Measurements from ENCODE around the gene BATF. TPM values are rescaled to one million over a fixed set of nuclear protein-coding genes. Genes with fewer than 3 reads are reported as not detected.
A peak's percentile ranks its signal among the peaks of the same experiment; 100 is the strongest.

The BATF gene
- total RNA-seq, 1 donor from 2014 or later, result 0.93 TPM

DNA sequence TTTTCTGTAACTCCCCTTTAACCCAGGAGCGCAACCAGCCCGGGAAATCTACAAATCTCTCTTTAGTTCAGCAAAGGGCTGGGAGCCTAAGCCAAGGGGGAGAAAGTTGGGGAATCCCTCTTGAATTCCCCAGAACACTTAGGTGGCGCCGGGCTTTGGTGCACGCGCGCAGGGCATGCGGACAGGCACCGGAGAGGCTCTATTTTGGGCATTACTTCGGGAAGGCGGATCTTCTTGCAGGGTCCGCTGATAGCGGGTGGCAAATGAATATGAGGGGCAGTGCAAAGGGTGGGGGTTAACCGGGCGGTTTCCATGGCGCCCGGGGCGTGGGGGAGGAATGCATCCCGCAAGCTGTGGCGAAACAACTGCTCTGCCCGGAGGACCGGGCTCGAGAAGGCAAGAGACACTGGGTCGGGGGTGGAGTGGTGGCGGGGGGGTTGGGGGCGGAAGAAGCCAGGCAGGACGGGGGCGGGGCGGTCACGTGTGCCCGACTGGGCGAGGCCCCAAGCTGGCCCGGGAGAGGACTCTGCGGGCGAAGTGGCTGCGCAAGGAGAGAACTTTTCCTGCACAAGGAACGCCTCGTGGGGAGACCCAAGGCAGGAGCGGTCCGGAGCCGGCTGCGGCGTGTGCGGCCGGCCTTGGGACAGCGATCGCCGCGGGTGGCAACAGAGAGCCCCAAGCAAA, 56.0 kb downstream of the BATF start, which contains the start of gene FLVCR2:
FLVCR2 (plus strand) TSS at position 519 of the 684 bp plus-strand sequence. CDS start 353 bp downstream, outside the sequence.
- H3K4me1 ChIP-seq, result peaks cover 44% of the 10 kb centered on the region
- H3K36me3 ChIP-seq, result no peaks in the 10 kb centered on the region
- H3K9me3 ChIP-seq (replicated peaks), result peaks cover 4% of the 10 kb centered on the region
- H3K27ac ChIP-seq (replicated peaks), result peak within 1 kb of the TSS; percentile 87
- DNase-seq, result peak; percentile 86
- intact Hi-C loops (cut with micrococcal nuclease), result loop anchor here (2.0 kb wide), 1 partner anchor 77 kb away; no protein-coding TSS in a partner anchor
- TF ChIP-seq, protein P1, sequence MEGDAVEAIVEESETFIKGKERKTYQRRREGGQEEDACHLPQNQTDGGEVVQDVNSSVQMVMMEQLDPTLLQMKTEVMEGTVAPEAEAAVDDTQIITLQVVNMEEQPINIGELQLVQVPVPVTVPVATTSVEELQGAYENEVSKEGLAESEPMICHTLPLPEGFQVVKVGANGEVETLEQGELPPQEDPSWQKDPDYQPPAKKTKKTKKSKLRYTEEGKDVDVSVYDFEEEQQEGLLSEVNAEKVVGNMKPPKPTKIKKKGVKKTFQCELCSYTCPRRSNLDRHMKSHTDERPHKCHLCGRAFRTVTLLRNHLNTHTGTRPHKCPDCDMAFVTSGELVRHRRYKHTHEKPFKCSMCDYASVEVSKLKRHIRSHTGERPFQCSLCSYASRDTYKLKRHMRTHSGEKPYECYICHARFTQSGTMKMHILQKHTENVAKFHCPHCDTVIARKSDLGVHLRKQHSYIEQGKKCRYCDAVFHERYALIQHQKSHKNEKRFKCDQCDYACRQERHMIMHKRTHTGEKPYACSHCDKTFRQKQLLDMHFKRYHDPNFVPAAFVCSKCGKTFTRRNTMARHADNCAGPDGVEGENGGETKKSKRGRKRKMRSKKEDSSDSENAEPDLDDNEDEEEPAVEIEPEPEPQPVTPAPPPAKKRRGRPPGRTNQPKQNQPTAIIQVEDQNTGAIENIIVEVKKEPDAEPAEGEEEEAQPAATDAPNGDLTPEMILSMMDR (IDR thresholded peaks at IDR 0.05; ENCODE audit: borderline replicate concordance), result no peak
- H3K4me3 ChIP-seq, result peak within 1 kb of the TSS; percentile 73
- no peaks in the 10 kb centered on the region for H3K27me3 ChIP-seq (ENCODE audit: low read depth)

DNA sequence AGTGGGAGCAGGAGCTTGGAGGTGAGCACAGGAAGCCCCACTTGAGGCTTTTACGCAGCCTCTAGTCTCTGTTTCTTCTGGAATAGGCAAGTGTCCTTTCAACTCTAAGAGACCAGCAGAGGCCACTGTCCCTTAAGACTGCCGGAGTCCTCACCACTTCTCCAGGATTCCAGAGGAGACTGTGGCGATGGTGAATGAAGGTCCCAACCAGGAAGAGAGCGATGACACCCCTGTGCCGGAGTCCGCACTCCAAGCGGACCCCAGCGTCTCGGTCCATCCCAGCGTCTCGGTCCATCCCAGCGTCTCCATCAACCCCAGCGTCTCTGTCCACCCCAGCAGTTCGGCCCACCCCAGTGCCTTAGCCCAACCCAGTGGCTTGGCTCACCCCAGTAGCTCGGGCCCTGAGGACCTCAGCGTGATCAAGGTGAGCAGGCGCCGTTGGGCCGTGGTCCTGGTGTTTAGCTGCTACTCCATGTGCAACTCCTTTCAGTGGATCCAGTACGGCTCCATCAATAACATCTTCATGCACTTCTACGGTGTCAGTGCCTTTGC, 56.6 kb downstream of the BATF start:
- Histone ChIP-seq H3K9me3 (replicated peaks) (peaks cover 4% of the 10 kb centered on the region), H3K27me3 (ENCODE audit: low read depth) (no peaks in the 10 kb centered on the region), H3K36me3 (no peaks in the 10 kb centered on the region), H3K4me1 (peaks cover 44% of the 10 kb centered on the region), H3K27ac (replicated peaks) (peak overlapping the region; percentile 87), H3K4me3 (peak overlapping the region; percentile 73)
- TF ChIP-seq, protein P1 (IDR thresholded peaks at IDR 0.05; ENCODE audit: borderline replicate concordance), result peak; percentile 39
- DNase-seq, result no peak
- intact Hi-C loops (cut with micrococcal nuclease), result loop anchor here (2.0 kb wide), 1 partner anchor 76 kb away; no protein-coding TSS in a partner anchor

DNA sequence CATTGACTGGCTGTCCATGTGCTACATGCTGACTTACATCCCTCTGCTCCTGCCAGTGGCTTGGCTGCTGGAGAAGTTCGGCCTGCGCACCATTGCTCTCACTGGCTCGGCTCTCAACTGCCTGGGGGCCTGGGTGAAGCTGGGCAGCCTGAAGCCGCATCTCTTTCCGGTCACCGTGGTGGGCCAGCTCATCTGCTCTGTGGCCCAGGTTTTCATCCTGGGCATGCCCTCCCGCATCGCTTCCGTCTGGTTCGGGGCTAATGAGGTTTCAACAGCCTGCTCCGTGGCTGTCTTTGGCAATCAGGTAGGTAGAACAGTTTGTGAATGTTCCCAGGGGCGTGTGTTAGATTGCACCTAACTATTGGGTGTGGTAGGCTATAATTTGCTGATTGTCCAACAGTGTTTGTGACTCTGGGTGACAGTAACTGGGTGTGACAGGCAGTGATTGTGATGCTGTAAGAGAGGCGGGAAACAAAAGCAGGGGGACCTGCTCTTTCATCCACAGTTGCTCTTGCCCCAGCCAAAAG, 57.1 kb downstream of the BATF start:
- TF ChIP-seq, protein P1 (IDR thresholded peaks at IDR 0.05; ENCODE audit: borderline replicate concordance), result no peak
- Histone ChIP-seq H3K27me3 (ENCODE audit: low read depth) (no peaks in the 10 kb centered on the region), H3K9me3 (replicated peaks) (peaks cover 2% of the 10 kb centered on the region), H3K4me1 (peaks cover 44% of the 10 kb centered on the region), H3K4me3 (peak overlapping the region; percentile 73), H3K27ac (replicated peaks) (peak overlapping the region; percentile 87), H3K36me3 (no peaks in the 10 kb centered on the region)
- intact Hi-C loops (cut with micrococcal nuclease), result loop anchor here (2.0 kb wide), 1 partner anchor 75 kb away; no protein-coding TSS in a partner anchor
- DNase-seq, result no peak

DNA sequence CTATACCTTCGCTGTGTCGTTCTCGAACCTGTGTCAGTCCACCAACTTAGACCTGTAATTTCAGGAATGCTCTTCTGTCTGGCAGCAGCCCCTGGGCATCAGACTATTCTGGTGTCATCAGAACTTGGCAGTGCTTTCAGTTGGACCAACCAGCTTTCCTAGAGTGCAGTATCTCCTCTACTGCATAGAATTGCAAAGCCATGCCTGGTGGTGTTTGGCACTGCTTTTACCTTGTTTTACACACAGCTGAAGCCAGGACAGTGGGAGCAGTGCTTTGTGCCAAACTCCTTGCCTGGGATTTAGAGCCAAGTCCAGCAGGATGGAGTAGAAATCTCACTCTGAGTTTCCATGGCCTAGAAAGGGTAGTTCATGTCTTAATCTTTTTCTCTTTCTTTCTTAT, 57.6 kb downstream of the BATF start:
- H3K36me3 ChIP-seq, result no peaks in the 10 kb centered on the region
- H3K27ac ChIP-seq (replicated peaks), result no peak overlapping the region
- H3K4me1 ChIP-seq, result peaks cover 44% of the 10 kb centered on the region
- TF ChIP-seq, protein P1 (IDR thresholded peaks at IDR 0.05; ENCODE audit: borderline replicate concordance), result no peak
- peak; percentile 31 for DNase-seq
- H3K4me3 ChIP-seq, result peak overlapping the region; percentile 73
- intact Hi-C loops (cut with micrococcal nuclease), result loop anchor here (2.0 kb wide), 1 partner anchor 75 kb away; no protein-coding TSS in a partner anchor
- H3K9me3 ChIP-seq (replicated peaks), result no peaks in the 10 kb centered on the region
- H3K27me3 ChIP-seq (ENCODE audit: low read depth), result no peaks in the 10 kb centered on the region

DNA sequence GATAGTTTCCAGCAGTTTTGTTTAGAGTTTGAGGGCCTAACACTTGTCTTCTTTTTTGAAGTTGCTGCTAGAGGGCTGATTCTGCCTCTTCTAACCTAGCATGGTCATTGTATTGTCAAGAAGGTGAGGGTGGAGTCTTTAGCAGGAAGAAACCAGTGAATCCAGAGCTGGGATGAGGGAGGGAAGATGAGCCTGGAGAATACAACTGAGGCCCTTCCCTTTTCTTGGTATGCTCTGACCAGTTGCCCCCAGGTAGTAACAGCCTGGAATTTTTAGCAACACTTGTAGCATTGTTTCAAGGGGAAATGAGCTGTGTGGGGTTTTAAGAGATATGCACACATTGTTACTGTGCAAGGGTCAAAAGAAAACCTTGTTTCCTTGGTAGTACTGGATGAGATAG, 65.1 kb downstream of the BATF start:
- H3K36me3 ChIP-seq, result no peaks in the 10 kb centered on the region
- no peaks in the 10 kb centered on the region for H3K27me3 ChIP-seq (ENCODE audit: low read depth)
- H3K27ac ChIP-seq (replicated peaks), result no peak overlapping the region
- TF ChIP-seq, protein P1 (IDR thresholded peaks at IDR 0.05; ENCODE audit: borderline replicate concordance), result no peak
- no peak overlapping the region for H3K4me3 ChIP-seq
- peaks cover 10% of the 10 kb centered on the region for H3K4me1 ChIP-seq
- intact Hi-C loops (cut with micrococcal nuclease), result no loop called here
- H3K9me3 ChIP-seq (replicated peaks), result no peaks in the 10 kb centered on the region
- no peak for DNase-seq
